ENCODE measurements around the gene CATSPER4.

Gene CATSPER4

DNA sequence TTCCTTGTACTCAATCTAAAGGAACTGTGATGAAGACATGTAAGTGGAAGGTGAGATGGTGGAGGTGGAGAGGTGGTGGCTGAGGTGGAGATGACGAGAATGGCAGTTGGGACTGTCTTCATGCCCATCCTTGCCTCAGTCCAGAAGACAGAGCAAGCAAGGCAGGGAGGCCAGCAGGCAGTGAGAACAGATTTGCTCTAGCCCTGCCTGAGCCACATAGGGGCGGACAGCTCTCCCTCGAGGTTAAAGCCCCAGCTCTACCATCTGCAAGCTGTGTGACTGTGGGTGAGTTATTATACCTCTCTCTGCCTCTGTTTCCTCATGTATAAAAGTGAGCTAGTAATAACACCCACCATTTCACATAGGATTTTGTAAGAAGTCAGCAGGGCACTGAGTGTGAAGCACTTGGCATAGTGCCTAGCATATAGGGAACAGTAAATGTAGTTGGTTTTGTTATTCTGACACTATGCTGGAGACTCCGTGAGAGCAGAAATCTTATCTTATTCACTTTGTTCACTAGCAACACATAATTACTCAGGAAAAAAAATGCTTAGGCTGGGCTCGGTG lies 36.4 kb upstream of the CATSPER4 start:
- Histone ChIP-seq H3K27me3 (peaks cover 0 to 54% of the 10 kb centered on the region in 2 donors), H3K4me1 (no peaks in the 10 kb centered on the region), H3K27ac (no peak overlapping the region), H3K9me3 (no peaks in the 10 kb centered on the region), H3K36me3 (no peaks in the 10 kb centered on the region), H3K4me3 (no peak overlapping the region)
- intact Hi-C loops (cut with DNase I; ENCODE audit: low total_unique reads): no loop called here
- TF ChIP-seq CTCF (IDR thresholded peaks at IDR 0.05): no peak
- no peak for DNase-seq

GRCh38 chr1:26154750-26155149 lies 35.7 kb upstream of the CATSPER4 start:
- Histone ChIP-seq H3K9me3 (no peaks in the 10 kb centered on the region), H3K27ac (no peak overlapping the region), H3K4me3 (no peak overlapping the region), H3K4me1 (no peaks in the 10 kb centered on the region), H3K36me3 (no peaks in the 10 kb centered on the region), H3K27me3 (peaks cover 0 to 58% of the 10 kb centered on the region in 2 donors)
- TF ChIP-seq CTCF (IDR thresholded peaks at IDR 0.05): no peak
- intact Hi-C loops (cut with DNase I; ENCODE audit: low total_unique reads): no loop called here
- no peak for DNase-seq

DNA sequence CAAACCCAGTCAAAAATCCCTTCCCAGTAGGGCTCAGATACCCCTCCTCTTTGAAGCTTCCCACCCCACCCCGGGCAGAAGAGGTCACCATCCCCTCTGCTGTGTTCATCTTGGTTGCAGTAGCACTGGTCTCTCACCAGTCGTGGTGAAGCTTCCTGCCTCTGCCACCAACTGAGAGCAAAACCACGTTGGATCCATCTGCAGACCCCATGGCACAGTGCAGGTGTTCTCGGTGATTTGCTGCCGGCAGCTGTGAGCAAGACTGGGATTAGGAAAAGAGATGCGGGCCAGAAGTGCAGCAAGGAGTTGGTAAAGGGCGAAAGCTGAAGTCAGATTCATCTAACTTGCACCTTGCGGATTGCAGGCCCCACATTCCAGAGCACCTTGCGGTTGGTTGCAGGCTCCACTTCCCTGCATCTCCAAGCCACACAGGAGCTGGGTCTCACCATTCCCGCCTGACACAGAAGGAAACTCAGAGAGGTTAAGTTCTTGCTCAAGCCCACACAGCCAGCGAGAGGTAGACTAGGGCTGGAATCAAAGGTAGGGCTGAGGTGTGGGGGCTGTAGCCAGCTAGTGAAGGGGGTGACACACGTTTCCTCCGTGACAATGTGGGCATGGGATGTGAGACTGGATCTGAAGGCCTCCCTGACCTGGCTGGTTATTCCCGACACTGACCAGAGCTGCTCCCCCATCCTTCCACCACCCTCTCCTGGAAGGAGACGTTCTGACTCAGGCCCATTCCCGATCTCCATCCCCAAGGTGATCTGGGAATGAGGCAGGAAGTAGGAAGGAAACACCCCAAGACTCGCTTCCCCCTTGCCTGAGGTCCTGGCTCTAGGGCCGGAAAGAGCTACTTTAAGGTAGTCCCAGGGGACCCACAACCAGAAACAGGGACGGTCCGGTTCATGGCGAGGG lies 34.8 kb upstream of the CATSPER4 start:
- peaks cover 0 to 56% of the 10 kb centered on the region in 2 donors for H3K27me3 ChIP-seq
- H3K9me3 ChIP-seq: no peaks in the 10 kb centered on the region
- no peak for TF ChIP-seq CTCF (IDR thresholded peaks at IDR 0.05)
- no peaks in the 10 kb centered on the region for H3K36me3 ChIP-seq
- H3K4me1 ChIP-seq: no peaks in the 10 kb centered on the region
- no peak for DNase-seq
- intact Hi-C loops (cut with DNase I; ENCODE audit: low total_unique reads): no loop called here
- no peak overlapping the region for H3K27ac ChIP-seq
- peak overlapping the region; percentile 6 to 23 for H3K4me3 ChIP-seq

DNA sequence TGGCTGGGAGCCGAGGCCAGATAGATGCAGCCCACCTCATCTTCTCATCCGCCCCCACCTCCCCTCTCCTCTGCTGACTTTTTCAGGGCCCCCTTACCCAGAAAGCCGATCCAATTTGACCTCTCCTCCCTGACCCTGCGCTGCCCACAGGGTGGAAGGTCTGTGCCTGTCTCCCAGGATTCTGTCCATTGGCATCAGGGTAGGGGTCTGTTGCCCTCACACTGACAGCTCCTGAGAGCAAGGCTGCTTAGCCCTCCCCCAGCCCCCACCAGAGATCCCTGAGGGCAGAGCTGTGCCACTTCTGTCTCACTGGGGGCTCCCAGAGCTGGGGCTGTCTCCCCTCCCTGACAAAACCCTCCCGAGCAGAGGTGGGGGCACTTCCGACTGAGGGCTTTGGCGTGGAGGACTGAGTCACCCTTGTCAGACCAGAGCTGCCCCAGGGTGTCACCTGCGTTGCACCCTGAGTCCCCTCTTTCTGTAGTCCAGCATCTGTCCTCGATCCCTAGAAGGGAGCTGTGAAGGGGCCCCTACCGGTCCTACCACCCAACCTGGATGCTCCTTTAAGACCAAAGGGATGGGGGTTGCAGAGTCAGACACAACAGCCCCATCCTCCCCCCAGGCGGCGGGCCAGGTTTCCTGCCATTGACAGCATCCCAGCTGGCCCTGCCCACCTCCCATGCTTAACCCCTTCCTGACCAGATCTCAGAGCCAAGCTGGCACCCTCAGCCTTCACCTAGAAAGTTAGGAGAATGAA lies 33.9 kb upstream of the CATSPER4 start:
- intact Hi-C loops (cut with DNase I; ENCODE audit: low total_unique reads): no loop called here
- H3K27ac ChIP-seq: no peak overlapping the region
- DNase-seq: peak in 1 of 2 donors; percentile 40
- no peaks in the 10 kb centered on the region for H3K36me3 ChIP-seq
- H3K4me1 ChIP-seq: peaks cover 0 to 8% (median 5%) of the 10 kb centered on the region in 4 donors
- no peaks in the 10 kb centered on the region for H3K9me3 ChIP-seq
- H3K4me3 ChIP-seq: peak overlapping the region; percentile 6 to 23
- peaks cover 0 to 57% of the 10 kb centered on the region in 2 donors for H3K27me3 ChIP-seq
- TF ChIP-seq CTCF (IDR thresholded peaks at IDR 0.05): no peak

DNA sequence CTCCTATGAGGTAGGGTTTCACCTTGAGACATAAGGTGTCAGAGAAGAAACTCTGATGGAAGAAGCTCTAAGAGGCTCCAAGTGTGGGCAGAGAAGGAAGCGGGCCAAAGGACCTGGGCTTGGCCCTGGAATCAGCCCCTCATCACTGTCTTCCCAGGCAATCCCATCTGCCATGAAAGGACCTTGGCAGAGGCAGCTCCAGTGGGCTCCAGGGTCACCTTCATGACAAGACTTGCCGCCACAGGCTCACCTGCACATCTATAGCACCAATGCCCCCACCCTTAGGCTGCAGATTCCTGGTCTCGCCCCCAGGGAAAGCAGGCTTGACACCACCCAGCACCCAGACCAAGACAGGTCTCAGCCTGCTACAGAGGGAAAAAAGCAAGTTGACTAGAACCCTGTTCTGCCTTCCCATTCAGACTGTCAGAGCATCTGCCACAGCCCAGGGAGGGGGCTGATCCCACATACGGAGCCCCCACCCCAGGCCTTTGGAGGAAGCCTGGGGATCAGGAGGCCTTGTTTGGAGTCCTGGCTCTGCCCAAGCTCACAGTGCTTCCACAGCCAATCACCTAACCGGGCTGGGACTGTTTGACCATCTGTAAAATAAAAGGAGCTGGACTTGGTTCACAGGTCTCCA lies 32.0 kb upstream of the CATSPER4 start:
- DNase-seq: no peak
- peak overlapping the region in 1 of 2 donors; percentile 63 for H3K4me3 ChIP-seq
- H3K36me3 ChIP-seq: no peaks in the 10 kb centered on the region
- intact Hi-C loops (cut with DNase I; ENCODE audit: low total_unique reads): no loop called here
- peaks cover 0 to 18% (median 10%) of the 10 kb centered on the region in 4 donors for H3K4me1 ChIP-seq
- H3K9me3 ChIP-seq: no peaks in the 10 kb centered on the region
- no peak for TF ChIP-seq CTCF (IDR thresholded peaks at IDR 0.05)
- H3K27me3 ChIP-seq: peaks cover 0 to 57% of the 10 kb centered on the region in 2 donors
- H3K27ac ChIP-seq: no peak overlapping the region
